ENCODE data around the gene ZFC3H1.

DNA sequence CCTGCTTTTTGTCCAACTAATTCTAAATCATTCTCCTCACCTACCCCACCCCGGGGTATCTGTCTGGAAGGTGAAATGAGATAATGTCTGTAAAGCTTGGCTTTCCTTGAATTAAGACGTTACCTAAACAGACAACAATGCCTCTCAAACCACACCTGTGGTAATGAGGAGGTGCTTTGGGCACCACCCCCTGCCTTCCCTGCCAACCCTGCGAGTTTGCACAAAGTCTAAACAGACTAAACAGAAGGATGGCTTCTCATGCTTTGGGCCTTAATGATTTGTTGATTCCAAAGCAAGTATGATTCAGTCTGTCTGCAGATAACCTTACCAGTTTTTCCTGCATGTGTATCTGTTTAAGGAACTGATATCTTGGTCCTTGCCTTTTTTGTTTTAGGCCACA, 82.4 kb downstream of the ZFC3H1 start:
- TF ChIP-seq, protein P1, sequence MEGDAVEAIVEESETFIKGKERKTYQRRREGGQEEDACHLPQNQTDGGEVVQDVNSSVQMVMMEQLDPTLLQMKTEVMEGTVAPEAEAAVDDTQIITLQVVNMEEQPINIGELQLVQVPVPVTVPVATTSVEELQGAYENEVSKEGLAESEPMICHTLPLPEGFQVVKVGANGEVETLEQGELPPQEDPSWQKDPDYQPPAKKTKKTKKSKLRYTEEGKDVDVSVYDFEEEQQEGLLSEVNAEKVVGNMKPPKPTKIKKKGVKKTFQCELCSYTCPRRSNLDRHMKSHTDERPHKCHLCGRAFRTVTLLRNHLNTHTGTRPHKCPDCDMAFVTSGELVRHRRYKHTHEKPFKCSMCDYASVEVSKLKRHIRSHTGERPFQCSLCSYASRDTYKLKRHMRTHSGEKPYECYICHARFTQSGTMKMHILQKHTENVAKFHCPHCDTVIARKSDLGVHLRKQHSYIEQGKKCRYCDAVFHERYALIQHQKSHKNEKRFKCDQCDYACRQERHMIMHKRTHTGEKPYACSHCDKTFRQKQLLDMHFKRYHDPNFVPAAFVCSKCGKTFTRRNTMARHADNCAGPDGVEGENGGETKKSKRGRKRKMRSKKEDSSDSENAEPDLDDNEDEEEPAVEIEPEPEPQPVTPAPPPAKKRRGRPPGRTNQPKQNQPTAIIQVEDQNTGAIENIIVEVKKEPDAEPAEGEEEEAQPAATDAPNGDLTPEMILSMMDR (IDR thresholded peaks at IDR 0.05; ENCODE audit: insufficient read depth, low read length, poor library complexity, severe bottlenecking), result no peak
- no peak for TF ChIP-seq EZH2phosphoT487 (conservative IDR thresholded peaks at IDR 0.05; ENCODE audit: low read length)
